CD4-positive, alpha-beta T cell treated with Interferon alpha-2 for 1 hour (primary cell): ENCODE data around the gene PROX2.
A peak's percentile ranks its signal among the peaks of the same experiment; 100 is the strongest.

Source experiments
- DNase-seq, 2 donors: peaks; one replicate each; pipeline ENCODE4 v3.0.0-alpha.2; 2020 to 2022

PROX2 gene

GRCh38 chr14:74875941-74876913 lies at the start of gene PROX2:
Gene PROX2 (minus strand): TSS chr14:74876145. CDS start chr14:74863834, 12,311 bp downstream.
- DNase-seq, result peak in 1 of 2 donors; percentile 29

GRCh38 chr14:74924061-74924460 lies 48.1 kb upstream of the PROX2 start:
- DNase-seq, result no peak

DNA sequence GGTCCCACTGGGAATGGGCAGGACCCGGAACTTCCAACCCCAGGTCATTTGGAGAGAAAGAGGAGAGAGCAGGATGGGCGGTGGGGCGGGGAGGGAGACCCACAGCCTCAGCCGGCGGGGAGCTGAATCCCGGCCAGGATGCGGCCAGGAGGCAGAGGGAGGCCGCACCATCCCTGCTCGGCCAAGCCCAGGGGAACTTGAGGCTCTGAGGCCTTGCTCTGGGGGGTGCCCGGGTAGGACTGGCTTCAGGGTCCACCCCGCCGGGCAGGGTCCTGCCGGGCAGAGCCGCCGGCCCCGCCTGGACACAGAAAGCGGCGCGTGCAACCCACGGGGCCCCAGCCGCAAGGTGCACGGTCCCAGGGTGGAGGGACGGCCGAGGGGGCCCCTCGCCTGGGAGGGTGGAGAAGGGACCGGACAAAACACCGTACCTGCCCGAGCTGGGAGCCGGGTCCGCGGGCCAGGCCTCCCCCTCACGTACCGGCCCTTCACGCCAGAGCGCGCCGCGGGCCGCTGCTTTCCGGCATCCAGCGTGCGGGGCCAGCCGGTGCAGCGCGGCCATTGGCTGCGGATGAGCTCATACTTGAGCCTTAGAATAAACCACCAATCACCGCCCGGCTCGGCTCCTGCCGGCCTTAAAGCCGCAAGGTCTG lies 46.9 kb upstream of the PROX2 start, which contains the start of gene RPS6KL1:
TSS of gene RPS6KL1 (minus strand) at position 509 of the 650 bp plus-strand sequence. CDS start 1,719 bp downstream, outside the sequence.
- peak; percentile 70 to 76 for DNase-seq

DNA sequence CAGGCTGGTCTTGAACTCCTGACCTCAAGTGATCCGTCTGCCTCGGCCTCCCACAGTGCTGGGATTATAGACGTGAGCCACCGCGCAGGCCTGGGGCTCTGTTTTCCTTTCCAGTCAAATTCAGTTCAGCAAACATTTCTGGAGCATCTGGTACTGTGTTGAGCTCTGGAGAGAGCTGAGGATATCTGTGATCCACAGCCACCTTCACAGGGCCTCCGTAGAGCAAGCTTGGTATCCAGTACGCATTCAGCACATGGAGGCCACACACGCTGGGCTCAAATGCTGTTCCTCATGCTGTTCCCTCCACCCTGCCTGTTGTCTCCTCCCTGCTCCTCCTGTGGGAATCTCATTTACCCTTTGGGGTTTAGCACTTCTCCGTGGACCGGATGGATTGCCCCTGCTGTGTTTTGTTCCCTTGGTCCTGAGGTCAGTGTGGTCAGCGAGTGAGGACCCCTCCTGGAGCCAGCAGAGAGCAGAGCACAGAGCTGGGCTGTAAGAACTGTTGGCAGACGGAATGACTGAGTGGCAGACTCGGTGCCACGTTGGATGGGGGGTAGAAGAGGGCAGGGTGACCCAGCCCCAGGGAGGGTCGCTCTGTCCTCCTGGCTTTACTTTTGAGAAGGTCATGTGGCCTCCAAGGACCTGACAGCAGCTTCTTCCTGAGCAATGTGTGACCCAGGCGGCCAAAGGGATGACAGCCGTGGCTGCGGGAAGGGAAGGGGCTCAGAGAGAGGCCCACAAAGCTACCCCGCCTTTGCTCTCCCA lies 46.2 kb upstream of the PROX2 start:
- no peak for DNase-seq

DNA sequence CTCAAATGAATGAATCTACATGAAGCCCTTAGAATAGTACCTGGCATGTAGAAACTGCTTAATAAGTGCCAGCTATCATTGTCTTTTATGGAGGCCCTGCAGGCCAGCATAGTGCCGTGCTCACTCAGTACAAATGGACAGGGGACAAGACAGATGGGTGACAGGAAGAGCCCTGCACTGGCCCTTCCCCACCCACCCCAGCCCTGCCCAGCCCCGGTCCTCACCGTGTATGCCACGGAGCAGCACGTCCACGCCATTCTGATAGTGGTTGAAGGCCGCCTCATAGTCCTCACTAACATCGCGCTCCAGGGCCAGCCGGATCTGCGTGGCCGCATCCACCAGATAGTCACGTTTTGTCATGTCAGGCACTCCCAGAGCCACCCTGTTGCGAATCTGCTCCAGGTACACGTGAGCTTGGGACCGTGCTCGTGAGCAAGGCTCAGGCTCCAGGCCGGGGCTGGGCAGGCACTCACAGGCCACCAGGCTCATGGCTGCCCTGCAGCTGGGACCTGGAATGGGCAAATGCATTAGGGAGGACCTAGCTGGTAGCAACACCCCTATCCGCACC lies 45.2 kb upstream of the PROX2 start:
- no peak for DNase-seq

DNA sequence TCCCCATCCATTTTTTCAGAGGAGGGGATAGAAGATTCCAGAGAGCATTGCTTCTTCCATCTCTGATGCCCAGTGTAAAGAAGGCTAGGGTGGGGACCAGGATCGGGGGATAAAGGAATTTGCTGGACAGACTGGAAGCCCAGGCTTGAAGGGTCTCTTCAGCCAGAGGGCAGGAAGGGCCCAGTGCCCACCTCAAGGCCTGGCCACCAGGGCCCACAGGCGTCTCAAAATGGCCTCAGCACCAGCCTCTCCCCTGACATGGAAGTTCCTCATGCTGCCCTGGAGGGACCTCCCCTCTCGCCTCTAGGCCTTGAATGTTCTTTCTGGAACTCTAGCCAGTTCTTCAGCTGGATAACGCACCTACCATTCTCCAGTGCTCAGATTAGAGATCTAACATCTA lies 44.3 kb upstream of the PROX2 start:
- DNase-seq, result no peak

GRCh38 chr14:74919421-74920165 lies 43.6 kb upstream of the PROX2 start:
- DNase-seq, result no peak

GRCh38 chr14:74918380-74918779 lies 42.4 kb upstream of the PROX2 start:
- no peak for DNase-seq

- no peak for DNase-seq
Observed at GRCh38 chr14:74917646-74918081, 41.7 kb upstream of the PROX2 start.

DNA sequence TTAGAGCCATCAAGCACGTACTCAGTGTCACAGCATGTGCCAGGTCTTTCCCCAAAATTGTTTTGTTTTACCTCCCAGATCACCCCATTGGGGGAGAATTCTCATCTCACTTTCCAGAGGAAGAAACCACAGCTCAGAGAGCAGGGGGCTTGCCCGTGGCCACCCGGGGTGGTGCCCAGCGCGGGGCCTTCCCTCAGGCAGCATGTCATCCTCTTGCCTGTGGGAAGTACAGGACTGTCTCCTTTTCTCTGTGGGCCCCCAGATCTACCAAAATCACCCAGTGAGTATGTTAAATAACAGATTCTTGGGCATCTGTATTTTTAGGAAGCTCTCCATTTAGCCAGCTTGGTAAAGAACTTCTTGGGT lies 41.2 kb upstream of the PROX2 start:
- DNase-seq, result no peak

DNA sequence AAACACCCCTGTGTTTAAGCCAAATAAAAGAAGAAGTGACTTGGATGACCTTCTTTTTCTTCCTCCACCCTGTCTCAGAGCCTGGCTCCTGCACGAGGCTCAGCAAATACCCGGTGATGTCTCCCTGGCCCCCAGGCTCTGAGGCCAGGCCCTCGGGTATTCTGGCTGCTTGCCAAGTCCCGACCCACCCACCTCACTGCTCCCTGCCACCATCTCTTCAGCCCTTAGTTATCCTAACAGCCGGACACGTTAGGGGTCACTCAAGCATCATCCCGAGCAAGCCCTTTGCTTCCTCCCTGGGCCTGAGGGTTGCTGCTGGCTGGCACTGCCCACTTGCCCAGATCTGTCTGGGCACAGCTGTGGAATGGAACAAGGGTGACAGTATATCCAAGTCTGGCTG lies 39.9 kb upstream of the PROX2 start:
- no peak for DNase-seq

DNA sequence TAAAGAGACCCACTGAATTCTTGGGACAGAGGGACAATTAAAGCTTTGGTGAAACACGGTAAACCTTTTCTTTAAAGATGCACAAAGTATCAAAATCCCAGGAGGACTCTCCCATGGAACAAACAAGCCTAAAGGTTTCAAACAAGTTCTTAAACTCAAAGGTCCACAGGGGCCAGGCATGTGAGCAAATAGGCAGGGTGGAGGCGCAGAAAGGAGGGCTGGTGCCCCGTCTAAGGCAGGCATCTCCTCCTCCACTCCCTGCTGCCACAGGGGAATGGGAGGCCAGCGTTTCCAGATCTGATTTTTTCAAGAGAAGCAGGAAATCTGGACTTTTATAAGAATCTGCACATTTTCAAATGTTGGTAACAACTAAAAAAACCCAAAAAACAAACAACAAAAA lies 39.5 kb upstream of the PROX2 start:
- DNase-seq, result no peak

DNA sequence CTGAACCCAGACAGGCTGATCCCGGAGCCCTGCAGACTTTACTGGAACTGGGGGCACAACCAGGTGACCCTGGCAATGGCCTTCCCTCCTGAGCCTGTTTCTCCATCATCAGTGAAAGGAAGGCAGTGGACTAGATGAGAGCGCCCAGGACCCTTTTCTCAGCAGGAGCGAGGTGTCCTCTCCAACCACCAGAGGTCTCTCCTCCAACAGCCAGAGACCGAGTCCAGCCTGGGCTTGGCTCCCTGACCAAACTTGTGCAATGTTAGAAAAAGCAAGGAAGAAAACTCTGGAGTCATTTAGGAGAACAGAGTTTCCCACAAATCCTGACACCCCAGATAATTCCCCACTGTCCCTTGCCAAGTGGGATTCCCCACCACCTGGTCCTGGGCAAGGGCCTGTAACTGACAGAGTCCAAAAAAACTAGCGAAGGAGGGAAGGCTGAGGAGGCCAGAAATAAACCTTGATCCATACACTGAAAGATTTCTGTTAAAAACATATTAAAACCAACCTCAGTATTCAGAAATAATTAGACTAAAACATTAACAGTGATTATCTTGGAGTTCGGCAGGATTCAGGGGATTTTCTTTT lies 38.1 kb upstream of the PROX2 start:
- peak in 1 of 2 donors; percentile 26 for DNase-seq

DNA sequence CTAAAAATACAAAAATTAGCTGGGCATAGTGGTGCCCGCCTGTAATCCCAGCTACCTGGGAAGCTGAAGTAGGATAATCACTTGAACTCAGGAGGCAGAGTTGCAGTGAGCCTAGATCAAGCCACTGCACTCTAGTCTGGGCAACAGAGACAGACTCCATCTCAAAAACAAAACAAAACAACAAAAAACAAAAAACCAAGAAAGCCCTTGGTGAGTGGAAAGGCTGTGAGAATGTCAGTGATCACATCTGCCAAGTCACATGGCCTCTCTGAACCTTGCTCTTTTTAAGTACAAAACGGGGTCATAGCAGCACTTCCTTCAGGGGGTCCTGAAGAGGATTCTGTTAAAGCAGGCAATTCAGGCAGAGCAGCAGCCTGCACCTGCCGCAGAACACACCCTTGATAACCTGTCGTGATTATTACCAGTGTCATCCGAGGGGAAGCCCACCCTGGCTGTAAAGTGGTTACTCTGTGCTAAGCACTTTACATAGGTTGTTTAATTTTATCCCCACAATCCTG lies 37.5 kb upstream of the PROX2 start:
- DNase-seq, result no peak

- DNase-seq, result no peak
Observed at GRCh38 chr14:74912801-74913200, 36.9 kb upstream of the PROX2 start.

- DNase-seq, result no peak
Observed at GRCh38 chr14:74912111-74912510, 36.2 kb upstream of the PROX2 start.

DNA sequence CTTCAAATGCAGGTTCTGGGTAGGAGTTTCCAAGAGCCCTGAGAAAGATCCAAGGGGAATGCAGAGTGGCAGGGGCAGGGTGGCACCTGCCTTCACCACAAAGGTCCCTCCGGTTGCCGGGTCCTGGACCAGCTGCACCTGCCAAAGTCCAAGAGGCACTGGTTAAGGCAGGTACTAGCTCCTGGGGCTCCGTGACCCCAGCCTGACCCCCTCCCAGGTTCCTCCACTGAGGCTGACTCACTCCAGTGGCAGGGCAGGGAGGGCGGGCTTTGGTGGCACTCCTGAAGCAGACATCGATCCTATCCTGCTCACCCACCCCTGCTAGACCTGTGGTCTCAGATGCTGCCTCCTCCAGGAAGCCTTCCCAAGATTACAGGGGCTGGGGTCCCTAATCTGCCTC lies 35.8 kb upstream of the PROX2 start:
- no peak for DNase-seq

- no peak for DNase-seq
Observed at GRCh38 chr14:74911221-74911620, 35.3 kb upstream of the PROX2 start.

GRCh38 chr14:74910556-74910955 lies 34.6 kb upstream of the PROX2 start:
- no peak for DNase-seq

DNA sequence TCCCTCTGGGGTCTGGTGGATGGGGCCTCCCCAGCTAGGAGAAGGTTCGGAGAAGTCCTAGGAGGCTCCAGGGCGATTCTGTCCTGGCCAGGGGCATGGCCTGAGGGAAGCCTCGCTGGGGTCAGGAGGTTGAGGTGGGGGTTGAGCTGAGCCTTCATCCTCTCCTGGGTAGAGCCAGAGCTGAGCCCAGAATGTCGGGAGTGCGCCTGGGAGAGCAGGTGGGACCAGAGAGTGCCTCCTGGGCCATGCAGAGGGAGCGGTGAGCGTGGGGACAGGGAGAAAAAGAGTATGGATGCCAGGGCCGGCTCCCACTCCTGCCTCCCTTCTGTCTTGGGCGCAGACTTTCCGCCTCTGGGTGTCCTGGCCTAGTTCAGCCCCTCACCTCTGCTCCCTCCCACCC lies 34.0 kb upstream of the PROX2 start:
- DNase-seq, result no peak

GRCh38 chr14:74909501-74909900 lies 33.6 kb upstream of the PROX2 start:
- DNase-seq, result no peak
